Astrocyte (in vitro differentiated cells and primary cell): ENCODE data around the gene NEURL2. TPM values are rescaled to one million over a fixed set of nuclear protein-coding genes. Genes with fewer than 3 reads are reported as not detected.

Experiments
- DNase-seq: peaks from one replicate; pipeline ENCODE4 v3.0.0-alpha.2; 2010; ENCODE audit warnings: low read depth
- FAIRE-seq: peaks from 2 replicates; lab custom pipeline; 2011; peaks lifted over from hg19 to GRCh38; lab: Jason Lieb, UNC
- H2AFZ ChIP-seq: 2 replicates; pipeline ENCODE4 v1.6.0; 2012; ENCODE audit warnings: low read depth, low read length, inconsistent platforms
- H3K27ac ChIP-seq: 2 replicates; pipeline ENCODE4 v1.5.1; 2011; ENCODE audit warnings: low read depth, low read length, inconsistent platforms
- H3K27me3 ChIP-seq: 2 replicates; pipeline ENCODE4 v1.6.0; 2011; ENCODE audit warnings: low read length, inconsistent platforms; ENCODE audit not compliant: insufficient read depth
- H3K36me3 ChIP-seq: 2 replicates; pipeline ENCODE4 v1.5.1; 2011; ENCODE audit warnings: low read length, inconsistent platforms; ENCODE audit not compliant: insufficient read depth
- H3K4me1 ChIP-seq: 2 replicates; pipeline ENCODE4 v1.5.1; 2011; ENCODE audit warnings: low read length, inconsistent platforms; ENCODE audit not compliant: insufficient read depth
- H3K4me2 ChIP-seq: 2 replicates; pipeline ENCODE4 v1.6.0; 2012; ENCODE audit warnings: low read length, inconsistent platforms
- H3K4me3 ChIP-seq: 2 replicates; pipeline ENCODE4 v1.5.1; 2011; ENCODE audit warnings: low read depth, mild to moderate bottlenecking, low read length, inconsistent platforms; ENCODE audit not compliant: insufficient read depth
- H3K79me2 ChIP-seq: 2 replicates; pipeline ENCODE4 v1.6.0; 2012; ENCODE audit warnings: mild to moderate bottlenecking, low read length, inconsistent platforms; ENCODE audit not compliant: insufficient read depth
- H3K9ac ChIP-seq: 2 replicates; pipeline ENCODE4 v1.6.0; 2012; ENCODE audit warnings: mild to moderate bottlenecking, low read length, inconsistent platforms
- H3K9me3 ChIP-seq: 2 replicates; pipeline ENCODE4 v1.5.1; 2012; ENCODE audit warnings: low read depth, mild to moderate bottlenecking, low read length, inconsistent platforms; ENCODE audit not compliant: insufficient read depth
- H4K20me1 ChIP-seq: 2 replicates; pipeline ENCODE4 v1.6.0; 2012; ENCODE audit warnings: low read length, inconsistent platforms; ENCODE audit not compliant: insufficient read depth
- H3K27ac Mint-ChIP-seq: one replicate; pipeline ENCODE4 v1.8.0; 2021; ENCODE audit warnings: mild to moderate bottlenecking, mixed read lengths; ENCODE audit not compliant: unreplicated experiment
- H3K27me3 Mint-ChIP-seq: one replicate; pipeline ENCODE4 v1.8.0; 2021; ENCODE audit warnings: low read depth, mixed read lengths; ENCODE audit not compliant: unreplicated experiment
- H3K36me3 Mint-ChIP-seq: one replicate; pipeline ENCODE4 v1.8.0; 2021; ENCODE audit warnings: low read depth, mixed read lengths; ENCODE audit not compliant: unreplicated experiment
- H3K4me1 Mint-ChIP-seq: one replicate; pipeline ENCODE4 v1.8.0; 2021; ENCODE audit warnings: low read depth, mixed read lengths; ENCODE audit not compliant: unreplicated experiment
- H3K4me3 Mint-ChIP-seq: one replicate; pipeline ENCODE4 v1.8.0; 2021; ENCODE audit warnings: mild to moderate bottlenecking, moderate library complexity, mixed read lengths; ENCODE audit not compliant: unreplicated experiment
- H3K9me3 Mint-ChIP-seq: one replicate; pipeline ENCODE4 v1.8.0; 2021; ENCODE audit warnings: mild to moderate bottlenecking, mixed read lengths; ENCODE audit not compliant: unreplicated experiment
- EZH2 ChIP-seq: IDR thresholded peaks from 2 replicates; pipeline ENCODE4 v1.6.1; 2012; ENCODE audit warnings: mild to moderate bottlenecking, low read length, inconsistent platforms; ENCODE audit not compliant: insufficient read depth
- total RNA-seq: library from RNA; stranded (reverse); gene quantifications from 2 replicates; pipeline ENCODE4 v1.2.1, GENCODE V29; 2021
- TF ChIP-seq, protein P1 (sequence below): IDR thresholded peaks from 2 replicates; pipeline ENCODE4 v1.5.1; 2011; ENCODE audit warnings: low read depth, mild to moderate bottlenecking, inconsistent platforms, low read length, moderate library complexity; ENCODE audit not compliant: insufficient read depth

Gene NEURL2
- total RNA-seq, 1 donor from 2014 or later, result 6.9 TPM

DNA sequence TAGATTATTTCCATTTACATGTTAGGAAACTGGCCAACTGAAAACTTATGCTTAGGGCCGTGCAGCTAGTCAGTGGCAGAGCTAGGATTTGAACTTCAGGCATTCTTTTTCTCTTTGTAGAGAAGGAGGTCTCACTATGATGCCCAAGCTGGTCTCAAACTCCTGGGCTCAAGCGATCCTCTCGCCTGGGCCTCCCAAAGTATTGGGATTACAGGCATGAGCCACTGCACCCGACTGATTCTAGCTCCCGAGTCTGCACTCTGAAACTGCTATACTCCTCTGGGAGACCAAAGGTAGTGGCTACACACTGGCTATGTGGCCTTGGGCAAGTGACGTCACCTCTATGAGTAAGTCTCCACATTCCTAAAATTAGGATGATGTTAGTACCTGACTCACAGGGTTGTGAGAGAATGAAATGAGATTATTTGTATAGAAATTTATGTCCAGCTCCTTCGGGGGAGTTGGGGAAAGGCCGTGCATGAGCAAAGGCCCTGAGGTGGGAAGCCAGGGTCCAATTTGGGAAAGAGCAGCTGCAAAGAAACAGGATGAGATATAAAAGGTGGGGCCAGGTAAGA lies 14.6 kb upstream of the NEURL2 start:
- no peaks in the 10 kb centered on the region for H3K27me3 Mint-ChIP-seq
- Histone ChIP-seq H3K4me1 (peaks cover 13% of the 10 kb centered on the region), H3K27me3 (no peaks in the 10 kb centered on the region), H4K20me1 (peaks cover 3% of the 10 kb centered on the region), H3K4me3 (no peak overlapping the region), H3K9me3 (no peaks in the 10 kb centered on the region), H3K9ac (peak overlapping the region; percentile 34), H3K27ac (peak overlapping the region; percentile 58), H3K79me2 (peaks cover 2% of the 10 kb centered on the region), H2AFZ (no peak overlapping the region), H3K36me3 (peaks cover 2% of the 10 kb centered on the region), H3K4me2 (peak overlapping the region; percentile 26)
- TF ChIP-seq, protein P1, sequence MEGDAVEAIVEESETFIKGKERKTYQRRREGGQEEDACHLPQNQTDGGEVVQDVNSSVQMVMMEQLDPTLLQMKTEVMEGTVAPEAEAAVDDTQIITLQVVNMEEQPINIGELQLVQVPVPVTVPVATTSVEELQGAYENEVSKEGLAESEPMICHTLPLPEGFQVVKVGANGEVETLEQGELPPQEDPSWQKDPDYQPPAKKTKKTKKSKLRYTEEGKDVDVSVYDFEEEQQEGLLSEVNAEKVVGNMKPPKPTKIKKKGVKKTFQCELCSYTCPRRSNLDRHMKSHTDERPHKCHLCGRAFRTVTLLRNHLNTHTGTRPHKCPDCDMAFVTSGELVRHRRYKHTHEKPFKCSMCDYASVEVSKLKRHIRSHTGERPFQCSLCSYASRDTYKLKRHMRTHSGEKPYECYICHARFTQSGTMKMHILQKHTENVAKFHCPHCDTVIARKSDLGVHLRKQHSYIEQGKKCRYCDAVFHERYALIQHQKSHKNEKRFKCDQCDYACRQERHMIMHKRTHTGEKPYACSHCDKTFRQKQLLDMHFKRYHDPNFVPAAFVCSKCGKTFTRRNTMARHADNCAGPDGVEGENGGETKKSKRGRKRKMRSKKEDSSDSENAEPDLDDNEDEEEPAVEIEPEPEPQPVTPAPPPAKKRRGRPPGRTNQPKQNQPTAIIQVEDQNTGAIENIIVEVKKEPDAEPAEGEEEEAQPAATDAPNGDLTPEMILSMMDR, result no peak
- TF ChIP-seq EZH2, result no peak
- peaks cover 10% of the 10 kb centered on the region for H3K9me3 Mint-ChIP-seq
- FAIRE-seq (no peak), DNase-seq (peak; percentile 84)
- H3K4me1 Mint-ChIP-seq, result peaks cover 8% of the 10 kb centered on the region
- H3K36me3 Mint-ChIP-seq, result peaks cover 35% of the 10 kb centered on the region
- no peak overlapping the region for H3K4me3 Mint-ChIP-seq
- H3K27ac Mint-ChIP-seq, result no peak overlapping the region

GRCh38 chr20:45904583-45905504 lies 13.8 kb upstream of the NEURL2 start:
- H3K27ac Mint-ChIP-seq, result no peak overlapping the region
- Histone ChIP-seq H3K36me3 (peaks cover 2% of the 10 kb centered on the region), H3K9me3 (no peaks in the 10 kb centered on the region), H3K4me3 (no peak overlapping the region), H2AFZ (no peak overlapping the region), H3K27ac (peak overlapping the region; percentile 58), H3K4me2 (peak overlapping the region; percentile 26), H4K20me1 (peaks cover 3% of the 10 kb centered on the region), H3K27me3 (no peaks in the 10 kb centered on the region), H3K9ac (peak overlapping the region; percentile 34), H3K4me1 (peaks cover 13% of the 10 kb centered on the region), H3K79me2 (peaks cover 1% of the 10 kb centered on the region)
- no peak for TF ChIP-seq EZH2
- TF ChIP-seq, protein P1, result no peak
- no peaks in the 10 kb centered on the region for H3K27me3 Mint-ChIP-seq
- H3K4me3 Mint-ChIP-seq, result no peak overlapping the region
- peaks cover 10% of the 10 kb centered on the region for H3K9me3 Mint-ChIP-seq
- peaks cover 7% of the 10 kb centered on the region for H3K4me1 Mint-ChIP-seq
- peaks cover 35% of the 10 kb centered on the region for H3K36me3 Mint-ChIP-seq
- FAIRE-seq (no peak), DNase-seq (no peak)
